WTC11 (cell line): ENCODE results near the gene PDCD5. TPM values are rescaled to one million over a fixed set of nuclear protein-coding genes. Genes with fewer than 3 reads are reported as not detected.

Experiments used
- ATAC-seq: fragments of 200-7000 bp; cut with Tn5 transposase; 2 replicates; pipeline ENCODE4 v1.10.0; 2021; ENCODE audit warnings: mild to moderate bottlenecking, moderate library complexity
- CTCF ChIA-PET: fragments of 300-600 bp; sonication (Branson Sonifier 250); formaldehyde crosslinking; loops from one replicate; lab custom pipeline; 2021; ENCODE audit warnings: antibody characterized with exemption; lab: Charles Lee
- POLR2A ChIA-PET: fragments of 350-600 bp; sonication (Branson Sonifier 250); formaldehyde crosslinking; loops from one replicate; lab custom pipeline; 2021; ENCODE audit warnings: antibody characterized with exemption; lab: Charles Lee
- DNase-seq: peaks from one replicate; pipeline ENCODE4 v3.0.0; 2021; ENCODE audit warnings: low spot score
- H3K27ac Mint-ChIP-seq: 2 replicates; pipeline ENCODE4 v1.8.0; 2021; ENCODE audit warnings: mixed read lengths
- H3K27me3 Mint-ChIP-seq: 2 replicates; pipeline ENCODE4 v1.8.0; 2021; ENCODE audit warnings: low read depth, mild to moderate bottlenecking, moderate library complexity, mixed read lengths
- H3K36me3 Mint-ChIP-seq: 2 replicates; pipeline ENCODE4 v1.8.0; 2021; ENCODE audit warnings: mixed read lengths
- H3K4me1 Mint-ChIP-seq: 2 replicates; pipeline ENCODE4 v1.8.0; 2022; ENCODE audit warnings: mixed read lengths
- H3K4me3 Mint-ChIP-seq: 2 replicates; pipeline ENCODE4 v1.8.0; 2021; ENCODE audit warnings: mild to moderate bottlenecking, moderate library complexity, mixed read lengths
- H3K9me3 Mint-ChIP-seq: 2 replicates; pipeline ENCODE4 v1.8.0; 2021; ENCODE audit warnings: mixed read lengths
- ATF2 ChIP-seq: sonication (generic); formaldehyde crosslinking; IDR thresholded peaks from 2 replicates; pipeline ENCODE4 v1.8.1; 2022; ENCODE audit warnings: low read depth, missing genetic modification reagents, borderline replicate concordance
- ATF3 ChIP-seq: sonication (generic); formaldehyde crosslinking; conservative IDR thresholded peaks from 2 replicates; pipeline ENCODE4 v1.8.1; 2022; ENCODE audit warnings: mild to moderate bottlenecking, missing genetic modification reagents
- CREM ChIP-seq: sonication (generic); formaldehyde crosslinking; IDR thresholded peaks from 2 replicates; pipeline ENCODE4 v1.8.1; 2022; ENCODE audit warnings: mild to moderate bottlenecking, missing genetic modification reagents, moderate library complexity
- E2F5 ChIP-seq: sonication (generic); formaldehyde crosslinking; IDR thresholded peaks from 2 replicates; pipeline ENCODE4 v1.8.1; 2022; ENCODE audit warnings: mild to moderate bottlenecking, moderate library complexity, missing genetic modification reagents
- ELF4 ChIP-seq: sonication (generic); formaldehyde crosslinking; IDR thresholded peaks from 2 replicates; pipeline ENCODE4 v1.8.1; 2022; ENCODE audit warnings: low read depth, mild to moderate bottlenecking, moderate library complexity, missing genetic modification reagents
- EMX1 ChIP-seq: fragments of 250-450 bp; sonication (Bioruptor Pico); IDR thresholded peaks from 2 replicates; pipeline ENCODE4 v1.8.0; 2021; ENCODE audit warnings: mild to moderate bottlenecking
- HMGXB4 ChIP-seq: sonication (generic); formaldehyde crosslinking; IDR thresholded peaks from 2 replicates; pipeline ENCODE4 v1.8.1; 2023; ENCODE audit warnings: mild to moderate bottlenecking, moderate library complexity, missing genetic modification reagents
- IRF1 ChIP-seq: sonication (generic); formaldehyde crosslinking; IDR thresholded peaks from 2 replicates; pipeline ENCODE4 v1.8.0; 2023; ENCODE audit warnings: missing genetic modification reagents
- PRRX2 ChIP-seq: fragments of 250-450 bp; sonication (Bioruptor Pico); IDR thresholded peaks from 2 replicates; pipeline ENCODE4 v1.8.0; 2021; ENCODE audit warnings: mild to moderate bottlenecking
- SMAD3 ChIP-seq: sonication (generic); formaldehyde crosslinking; IDR thresholded peaks from 2 replicates; pipeline ENCODE4 v1.8.0; 2022; ENCODE audit warnings: missing genetic modification reagents, mild to moderate bottlenecking, borderline replicate concordance
- SOX15 ChIP-seq: fragments of 250-450 bp; sonication (Bioruptor Pico); IDR thresholded peaks from 2 replicates; pipeline ENCODE4 v1.9.0; 2021; ENCODE audit warnings: mild to moderate bottlenecking
- ZNF219 ChIP-seq: sonication (generic); formaldehyde crosslinking; IDR thresholded peaks from 2 replicates; pipeline ENCODE4 v1.8.0; 2023; ENCODE audit warnings: missing genetic modification reagents, mild to moderate bottlenecking, borderline replicate concordance
- total RNA-seq: library from RNA; stranded (reverse); gene quantifications from 3 replicates; pipeline ENCODE4 v1.2.3, GENCODE V29; 2021
- TF ChIP-seq, protein P1 (sequence below): fragments of 250-450 bp; sonication (Bioruptor Pico); IDR thresholded peaks from 2 replicates; pipeline ENCODE4 v1.9.0; 2021; ENCODE audit warnings: mild to moderate bottlenecking, borderline replicate concordance
- TF ChIP-seq, protein P2 (sequence below): fragments of 250-450 bp; sonication (Bioruptor Pico); IDR thresholded peaks from 2 replicates; pipeline ENCODE4 v1.9.0; 2021; ENCODE audit warnings: mild to moderate bottlenecking
- TF ChIP-seq, protein P3 (sequence below): sonication (generic); formaldehyde crosslinking; conservative IDR thresholded peaks from 2 replicates; pipeline ENCODE4 v1.8.1; 2023; ENCODE audit warnings: mild to moderate bottlenecking, low read depth, missing genetic modification reagents, moderate library complexity
- TF ChIP-seq, protein P4 (sequence below): fragments of 250-450 bp; sonication (Bioruptor Pico); conservative IDR thresholded peaks from 2 replicates; pipeline ENCODE4 v1.9.0; 2021; ENCODE audit warnings: mild to moderate bottlenecking

PDCD5 gene
- total RNA-seq, 1 experiment from 2014 or later = 89.5 TPM

GRCh38 chr19:32619051-32619685 is 38.2 kb downstream of the PDCD5 start (continued):
- TF ChIP-seq, protein P1, sequence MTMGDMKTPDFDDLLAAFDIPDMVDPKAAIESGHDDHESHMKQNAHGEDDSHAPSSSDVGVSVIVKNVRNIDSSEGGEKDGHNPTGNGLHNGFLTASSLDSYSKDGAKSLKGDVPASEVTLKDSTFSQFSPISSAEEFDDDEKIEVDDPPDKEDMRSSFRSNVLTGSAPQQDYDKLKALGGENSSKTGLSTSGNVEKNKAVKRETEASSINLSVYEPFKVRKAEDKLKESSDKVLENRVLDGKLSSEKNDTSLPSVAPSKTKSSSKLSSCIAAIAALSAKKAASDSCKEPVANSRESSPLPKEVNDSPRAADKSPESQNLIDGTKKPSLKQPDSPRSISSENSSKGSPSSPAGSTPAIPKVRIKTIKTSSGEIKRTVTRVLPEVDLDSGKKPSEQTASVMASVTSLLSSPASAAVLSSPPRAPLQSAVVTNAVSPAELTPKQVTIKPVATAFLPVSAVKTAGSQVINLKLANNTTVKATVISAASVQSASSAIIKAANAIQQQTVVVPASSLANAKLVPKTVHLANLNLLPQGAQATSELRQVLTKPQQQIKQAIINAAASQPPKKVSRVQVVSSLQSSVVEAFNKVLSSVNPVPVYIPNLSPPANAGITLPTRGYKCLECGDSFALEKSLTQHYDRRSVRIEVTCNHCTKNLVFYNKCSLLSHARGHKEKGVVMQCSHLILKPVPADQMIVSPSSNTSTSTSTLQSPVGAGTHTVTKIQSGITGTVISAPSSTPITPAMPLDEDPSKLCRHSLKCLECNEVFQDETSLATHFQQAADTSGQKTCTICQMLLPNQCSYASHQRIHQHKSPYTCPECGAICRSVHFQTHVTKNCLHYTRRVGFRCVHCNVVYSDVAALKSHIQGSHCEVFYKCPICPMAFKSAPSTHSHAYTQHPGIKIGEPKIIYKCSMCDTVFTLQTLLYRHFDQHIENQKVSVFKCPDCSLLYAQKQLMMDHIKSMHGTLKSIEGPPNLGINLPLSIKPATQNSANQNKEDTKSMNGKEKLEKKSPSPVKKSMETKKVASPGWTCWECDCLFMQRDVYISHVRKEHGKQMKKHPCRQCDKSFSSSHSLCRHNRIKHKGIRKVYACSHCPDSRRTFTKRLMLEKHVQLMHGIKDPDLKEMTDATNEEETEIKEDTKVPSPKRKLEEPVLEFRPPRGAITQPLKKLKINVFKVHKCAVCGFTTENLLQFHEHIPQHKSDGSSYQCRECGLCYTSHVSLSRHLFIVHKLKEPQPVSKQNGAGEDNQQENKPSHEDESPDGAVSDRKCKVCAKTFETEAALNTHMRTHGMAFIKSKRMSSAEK (CRISPR knock-in tag) = no peak
- TF ChIP-seq PRRX2 (no peak), SOX15 (CRISPR knock-in tag) (no peak), CREM (CRISPR knock-in tag) (no peak), ZNF219 (CRISPR knock-in tag) (no peak)
- TF ChIP-seq, all 79 proteins: peak for 0

DNA sequence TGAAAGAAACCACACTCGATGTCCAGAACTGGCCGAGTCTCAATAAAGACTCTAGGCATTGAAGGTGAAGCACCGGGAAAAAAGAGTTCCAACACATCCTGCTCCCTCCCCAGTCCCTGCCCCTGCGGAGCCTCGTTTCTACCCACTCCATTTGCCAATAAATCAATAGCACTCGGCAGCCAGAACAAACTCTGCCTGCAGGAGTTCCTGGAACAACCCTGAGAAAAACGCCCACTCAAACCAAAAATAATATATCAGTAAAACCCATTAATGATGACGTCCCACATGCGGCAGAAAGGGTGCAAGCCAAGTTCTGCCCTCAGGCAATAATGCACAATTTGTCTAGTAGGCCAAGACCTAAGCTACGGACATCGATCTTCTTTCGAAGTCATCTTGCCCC is 41.0 kb downstream of the PDCD5 start:
- POLR2A ChIA-PET = no interaction called here
- CTCF ChIA-PET = interaction anchor here (0.9 kb wide), 1 partner anchor 8 kb away, joined by 3 read pairs; no protein-coding TSS in a partner anchor
- H3K4me3 Mint-ChIP-seq = no peak overlapping the region
- peak overlapping the region; percentile 77; the same call in 1 of the 2 replicates for H3K27ac Mint-ChIP-seq
- no peak for DNase-seq
- ATAC-seq = no peak
- no peaks in the 10 kb centered on the region for H3K27me3 Mint-ChIP-seq
- H3K4me1 Mint-ChIP-seq = no peaks in the 10 kb centered on the region
- H3K36me3 Mint-ChIP-seq = peaks cover 59% of the 10 kb centered on the region
- no peaks in the 10 kb centered on the region for H3K9me3 Mint-ChIP-seq
- TF ChIP-seq ELF4 (CRISPR knock-in tag) (no peak), ATF2 (CRISPR knock-in tag) (no peak), ATF3 (no peak), E2F5 (CRISPR knock-in tag) (no peak), EMX1 (no peak), HMGXB4 (CRISPR knock-in tag) (no peak), SMAD3 (CRISPR knock-in tag) (no peak), IRF1 (CRISPR knock-in tag) (no peak)
- TF ChIP-seq, protein P2, sequence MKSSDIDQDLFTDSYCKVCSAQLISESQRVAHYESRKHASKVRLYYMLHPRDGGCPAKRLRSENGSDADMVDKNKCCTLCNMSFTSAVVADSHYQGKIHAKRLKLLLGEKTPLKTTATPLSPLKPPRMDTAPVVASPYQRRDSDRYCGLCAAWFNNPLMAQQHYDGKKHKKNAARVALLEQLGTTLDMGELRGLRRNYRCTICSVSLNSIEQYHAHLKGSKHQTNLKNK (CRISPR knock-in tag) = no peak
- TF ChIP-seq, protein P3, sequence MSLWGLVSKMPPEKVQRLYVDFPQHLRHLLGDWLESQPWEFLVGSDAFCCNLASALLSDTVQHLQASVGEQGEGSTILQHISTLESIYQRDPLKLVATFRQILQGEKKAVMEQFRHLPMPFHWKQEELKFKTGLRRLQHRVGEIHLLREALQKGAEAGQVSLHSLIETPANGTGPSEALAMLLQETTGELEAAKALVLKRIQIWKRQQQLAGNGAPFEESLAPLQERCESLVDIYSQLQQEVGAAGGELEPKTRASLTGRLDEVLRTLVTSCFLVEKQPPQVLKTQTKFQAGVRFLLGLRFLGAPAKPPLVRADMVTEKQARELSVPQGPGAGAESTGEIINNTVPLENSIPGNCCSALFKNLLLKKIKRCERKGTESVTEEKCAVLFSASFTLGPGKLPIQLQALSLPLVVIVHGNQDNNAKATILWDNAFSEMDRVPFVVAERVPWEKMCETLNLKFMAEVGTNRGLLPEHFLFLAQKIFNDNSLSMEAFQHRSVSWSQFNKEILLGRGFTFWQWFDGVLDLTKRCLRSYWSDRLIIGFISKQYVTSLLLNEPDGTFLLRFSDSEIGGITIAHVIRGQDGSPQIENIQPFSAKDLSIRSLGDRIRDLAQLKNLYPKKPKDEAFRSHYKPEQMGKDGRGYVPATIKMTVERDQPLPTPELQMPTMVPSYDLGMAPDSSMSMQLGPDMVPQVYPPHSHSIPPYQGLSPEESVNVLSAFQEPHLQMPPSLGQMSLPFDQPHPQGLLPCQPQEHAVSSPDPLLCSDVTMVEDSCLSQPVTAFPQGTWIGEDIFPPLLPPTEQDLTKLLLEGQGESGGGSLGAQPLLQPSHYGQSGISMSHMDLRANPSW (CRISPR knock-in tag) = no peak
- TF ChIP-seq, protein P4, sequence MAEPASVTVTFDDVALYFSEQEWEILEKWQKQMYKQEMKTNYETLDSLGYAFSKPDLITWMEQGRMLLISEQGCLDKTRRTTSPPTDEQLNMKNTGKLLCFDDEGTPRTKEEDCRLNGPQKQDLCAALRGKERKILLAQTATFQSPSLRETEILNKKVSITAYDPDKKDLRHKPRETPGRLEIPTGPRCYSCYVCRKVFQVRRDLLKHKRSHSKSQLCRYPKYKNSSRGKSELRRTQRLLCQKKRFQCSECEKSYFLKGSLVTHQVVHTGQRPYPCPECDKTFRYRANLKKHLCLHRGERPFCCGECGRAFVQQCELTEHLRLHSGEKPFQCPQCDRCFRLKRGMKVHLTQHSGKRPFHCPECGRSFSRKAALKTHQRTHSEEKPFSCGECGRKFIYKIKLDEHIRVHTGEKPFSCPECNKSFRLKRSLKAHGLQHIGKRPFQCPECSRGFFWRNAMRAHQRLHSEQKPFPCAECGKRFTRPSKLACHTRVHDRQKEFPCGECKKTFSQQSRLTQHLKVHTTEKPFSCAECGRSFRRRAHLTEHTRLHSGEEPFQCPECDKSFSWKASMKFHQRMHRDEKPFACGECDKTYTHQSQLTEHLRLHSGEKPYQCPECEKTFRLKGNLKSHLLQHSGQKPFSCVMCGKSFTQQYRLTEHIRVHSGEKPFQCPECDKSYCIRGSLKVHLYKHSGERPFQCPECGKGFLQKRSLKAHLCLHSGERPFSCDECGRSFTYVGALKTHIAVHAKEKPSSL (CRISPR knock-in tag) = no peak
